HepG2 (cell line): ENCODE measurements around the gene FSD1. TPM values are rescaled to one million over a fixed set of nuclear protein-coding genes. Genes with fewer than 3 reads are reported as not detected.

Source experiments
- ARNT ChIP-seq: fragments of 450-650 bp; IDR thresholded peaks from 2 replicates; pipeline ENCODE4 v1.6.1; 2017
- CBX5 ChIP-seq: sonication (generic); formaldehyde crosslinking; IDR thresholded peaks from 2 replicates; pipeline ENCODE4 v1.4.0; 2020; ENCODE audit warnings: missing genetic modification reagents, borderline replicate concordance
- ELF3 ChIP-seq: IDR thresholded peaks from 2 replicates; pipeline ENCODE4 v1.6.1; 2016; ENCODE audit warnings: missing genetic modification reagents, missing compliant biosample characterization
- JUN ChIP-seq: sonication (generic); formaldehyde crosslinking; IDR thresholded peaks from 2 replicates; pipeline ENCODE4 v1.4.0; 2020; ENCODE audit warnings: mild to moderate bottlenecking, missing genetic modification reagents
- MIER3 ChIP-seq: IDR thresholded peaks from 2 replicates; pipeline ENCODE4 v1.6.1; 2016; ENCODE audit warnings: missing compliant biosample characterization, borderline replicate concordance
- MLX ChIP-seq: IDR thresholded peaks from 2 replicates; pipeline ENCODE4 v1.6.1; 2016
- NFKB2 ChIP-seq: sonication (generic); formaldehyde crosslinking; IDR thresholded peaks from 2 replicates; pipeline ENCODE4 v1.4.0; 2020; ENCODE audit warnings: missing genetic modification reagents, borderline replicate concordance
- SNAI1 ChIP-seq: sonication (generic); formaldehyde crosslinking; IDR thresholded peaks from 2 replicates; pipeline ENCODE4 v1.5.0; 2020; ENCODE audit warnings: mild to moderate bottlenecking, missing genetic modification reagents, borderline replicate concordance
- THYN1 ChIP-seq: sonication (generic); formaldehyde crosslinking; IDR thresholded peaks from 2 replicates; pipeline ENCODE4 v1.8.1; 2023; ENCODE audit warnings: low read depth, mild to moderate bottlenecking, moderate library complexity, missing genetic modification reagents, borderline replicate concordance
- UBTF ChIP-seq: sonication (generic); formaldehyde crosslinking; IDR thresholded peaks from 2 replicates; pipeline ENCODE4 v1.4.0; 2020; ENCODE audit warnings: mild to moderate bottlenecking, missing genetic modification reagents
- ZEB1 ChIP-seq: IDR thresholded peaks from 2 replicates; pipeline ENCODE4 v1.6.1; 2012; ENCODE audit warnings: mild to moderate bottlenecking, low read depth, inconsistent platforms; ENCODE audit not compliant: insufficient replicate concordance
- ZFP90 ChIP-seq: sonication (generic); formaldehyde crosslinking; IDR thresholded peaks from 2 replicates; pipeline ENCODE4 v1.8.0; 2022; ENCODE audit warnings: missing genetic modification reagents, mild to moderate bottlenecking, inconsistent platforms, borderline replicate concordance
- ZNF274 ChIP-seq: sonication (generic); formaldehyde crosslinking; IDR thresholded peaks from 2 replicates; pipeline ENCODE4 v1.5.1; 2020; ENCODE audit warnings: mild to moderate bottlenecking, missing genetic modification reagents
- ZNF761 ChIP-seq: sonication (generic); formaldehyde crosslinking; conservative IDR thresholded peaks from 2 replicates; pipeline ENCODE4 v1.4.0; 2020; ENCODE audit warnings: mild to moderate bottlenecking, missing genetic modification reagents
- ZNF768 ChIP-seq: sonication (generic); formaldehyde crosslinking; IDR thresholded peaks from 2 replicates; pipeline ENCODE4 v1.4.0; 2020; ENCODE audit warnings: missing genetic modification reagents
- polyA plus RNA-seq, 8 experiments: library from polyadenylated mRNA; depleted of rRNA in 3 of 8; stranded (reverse) in 7 of 8; unstranded in 1 of 8; fragments of >200 nt; fragmentation: Illumina TruSeq in 4 of 8; extraction: Trizol in 4 of 8; gene quantifications; 2 replicates each; pipeline versions ENCODE4 v1.2.1 to v1.2.3, GENCODE V29; 2011 to 2016; ENCODE audit warnings: low read depth in 4 of 8, missing spikeins in 1 of 8, mixed read lengths in 1 of 8; ENCODE audit not compliant: insufficient read depth in 1 of 8
- total RNA-seq, 5 experiments: library from RNA; depleted of rRNA; stranded (reverse); fragments of >200 nt; fragmentation: Illumina TruSeq; extraction: Trizol; gene quantifications; 2 replicates each; pipeline ENCODE4 v1.2.3, GENCODE V29; 2016; ENCODE audit warnings: low read depth in 1 of 5
- TF ChIP-seq, protein P1 (sequence below): sonication (generic); formaldehyde crosslinking; IDR thresholded peaks from 2 replicates; pipeline ENCODE4 v1.4.0; 2020; ENCODE audit warnings: missing genetic modification reagents, low read depth, mild to moderate bottlenecking, borderline replicate concordance
- TF ChIP-seq, protein P2 (sequence below): sonication (generic); formaldehyde crosslinking; IDR thresholded peaks from one replicate; pipeline ENCODE4 v1.5.1; 2020; ENCODE audit warnings: mild to moderate bottlenecking, missing genetic modification reagents; ENCODE audit errors: not compliant biosample characterization

The FSD1 gene
- total and polyA plus RNA-seq, 2 of the 13 experiments (the other 11 are each of a cell fraction or from before 2014, with no cell fraction given) = 0.29 to 0.66 TPM

DNA sequence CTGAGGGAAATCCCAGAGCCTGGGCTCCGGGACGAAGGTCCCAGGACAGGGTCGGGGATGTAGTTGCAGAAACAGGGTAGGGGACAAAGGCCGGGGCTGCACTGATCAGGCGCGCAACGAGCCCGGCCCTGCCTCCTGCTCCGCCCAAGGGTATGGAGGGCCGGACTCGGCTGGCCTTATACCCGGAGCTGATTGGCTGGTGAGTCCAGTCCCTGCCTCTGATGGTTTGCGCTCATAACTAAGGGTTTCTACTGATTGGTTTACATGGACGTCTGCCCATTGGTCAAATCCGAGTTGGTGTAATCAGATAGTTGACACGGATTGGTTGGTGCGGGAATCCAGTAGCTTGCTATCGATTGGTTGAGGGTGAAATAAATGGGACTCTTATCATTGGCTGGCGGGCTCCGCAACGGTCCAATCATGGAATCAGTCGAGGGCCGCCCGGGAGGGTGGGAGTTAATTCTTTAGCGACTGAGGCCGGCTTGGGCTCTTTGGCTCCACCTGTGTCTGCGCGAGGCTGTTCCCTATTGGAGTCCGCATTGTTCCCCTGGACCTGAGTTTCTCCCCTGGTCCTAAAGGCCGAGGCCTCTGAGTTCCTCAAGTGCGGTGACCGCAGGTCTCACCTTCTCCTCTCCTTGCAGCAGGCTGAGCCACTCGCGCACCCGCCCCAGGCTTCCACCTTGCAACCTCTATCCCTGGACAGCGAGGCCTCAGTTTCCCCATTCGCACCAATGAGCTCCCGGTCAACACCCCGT, 38.4 kb downstream of the FSD1 start (continued):
- TF ChIP-seq, protein P1, sequence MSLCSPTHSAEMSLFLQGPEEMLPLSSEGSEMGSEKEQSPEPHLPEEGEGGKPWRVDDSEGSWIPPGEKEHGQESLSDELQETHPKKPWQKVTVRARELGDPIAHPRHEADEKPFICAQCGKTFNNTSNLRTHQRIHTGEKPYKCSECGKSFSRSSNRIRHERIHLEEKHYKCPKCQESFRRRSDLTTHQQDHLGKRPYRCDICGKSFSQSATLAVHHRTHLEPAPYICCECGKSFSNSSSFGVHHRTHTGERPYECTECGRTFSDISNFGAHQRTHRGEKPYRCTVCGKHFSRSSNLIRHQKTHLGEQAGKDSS = no peak; the same call in 1 of the 2 replicates
- no peak for TF ChIP-seq THYN1 (CRISPR knock-in tag)
- TF ChIP-seq ZNF768 (CRISPR knock-in tag) = no peak
- peak; percentile 48 for TF ChIP-seq ELF3 (CRISPR knock-in tag)
- peak; percentile 12 for TF ChIP-seq UBTF
- TF ChIP-seq ZNF274 (CRISPR knock-in tag) = no peak; the same call in 1 of the 2 replicates
- TF ChIP-seq, protein P2, sequence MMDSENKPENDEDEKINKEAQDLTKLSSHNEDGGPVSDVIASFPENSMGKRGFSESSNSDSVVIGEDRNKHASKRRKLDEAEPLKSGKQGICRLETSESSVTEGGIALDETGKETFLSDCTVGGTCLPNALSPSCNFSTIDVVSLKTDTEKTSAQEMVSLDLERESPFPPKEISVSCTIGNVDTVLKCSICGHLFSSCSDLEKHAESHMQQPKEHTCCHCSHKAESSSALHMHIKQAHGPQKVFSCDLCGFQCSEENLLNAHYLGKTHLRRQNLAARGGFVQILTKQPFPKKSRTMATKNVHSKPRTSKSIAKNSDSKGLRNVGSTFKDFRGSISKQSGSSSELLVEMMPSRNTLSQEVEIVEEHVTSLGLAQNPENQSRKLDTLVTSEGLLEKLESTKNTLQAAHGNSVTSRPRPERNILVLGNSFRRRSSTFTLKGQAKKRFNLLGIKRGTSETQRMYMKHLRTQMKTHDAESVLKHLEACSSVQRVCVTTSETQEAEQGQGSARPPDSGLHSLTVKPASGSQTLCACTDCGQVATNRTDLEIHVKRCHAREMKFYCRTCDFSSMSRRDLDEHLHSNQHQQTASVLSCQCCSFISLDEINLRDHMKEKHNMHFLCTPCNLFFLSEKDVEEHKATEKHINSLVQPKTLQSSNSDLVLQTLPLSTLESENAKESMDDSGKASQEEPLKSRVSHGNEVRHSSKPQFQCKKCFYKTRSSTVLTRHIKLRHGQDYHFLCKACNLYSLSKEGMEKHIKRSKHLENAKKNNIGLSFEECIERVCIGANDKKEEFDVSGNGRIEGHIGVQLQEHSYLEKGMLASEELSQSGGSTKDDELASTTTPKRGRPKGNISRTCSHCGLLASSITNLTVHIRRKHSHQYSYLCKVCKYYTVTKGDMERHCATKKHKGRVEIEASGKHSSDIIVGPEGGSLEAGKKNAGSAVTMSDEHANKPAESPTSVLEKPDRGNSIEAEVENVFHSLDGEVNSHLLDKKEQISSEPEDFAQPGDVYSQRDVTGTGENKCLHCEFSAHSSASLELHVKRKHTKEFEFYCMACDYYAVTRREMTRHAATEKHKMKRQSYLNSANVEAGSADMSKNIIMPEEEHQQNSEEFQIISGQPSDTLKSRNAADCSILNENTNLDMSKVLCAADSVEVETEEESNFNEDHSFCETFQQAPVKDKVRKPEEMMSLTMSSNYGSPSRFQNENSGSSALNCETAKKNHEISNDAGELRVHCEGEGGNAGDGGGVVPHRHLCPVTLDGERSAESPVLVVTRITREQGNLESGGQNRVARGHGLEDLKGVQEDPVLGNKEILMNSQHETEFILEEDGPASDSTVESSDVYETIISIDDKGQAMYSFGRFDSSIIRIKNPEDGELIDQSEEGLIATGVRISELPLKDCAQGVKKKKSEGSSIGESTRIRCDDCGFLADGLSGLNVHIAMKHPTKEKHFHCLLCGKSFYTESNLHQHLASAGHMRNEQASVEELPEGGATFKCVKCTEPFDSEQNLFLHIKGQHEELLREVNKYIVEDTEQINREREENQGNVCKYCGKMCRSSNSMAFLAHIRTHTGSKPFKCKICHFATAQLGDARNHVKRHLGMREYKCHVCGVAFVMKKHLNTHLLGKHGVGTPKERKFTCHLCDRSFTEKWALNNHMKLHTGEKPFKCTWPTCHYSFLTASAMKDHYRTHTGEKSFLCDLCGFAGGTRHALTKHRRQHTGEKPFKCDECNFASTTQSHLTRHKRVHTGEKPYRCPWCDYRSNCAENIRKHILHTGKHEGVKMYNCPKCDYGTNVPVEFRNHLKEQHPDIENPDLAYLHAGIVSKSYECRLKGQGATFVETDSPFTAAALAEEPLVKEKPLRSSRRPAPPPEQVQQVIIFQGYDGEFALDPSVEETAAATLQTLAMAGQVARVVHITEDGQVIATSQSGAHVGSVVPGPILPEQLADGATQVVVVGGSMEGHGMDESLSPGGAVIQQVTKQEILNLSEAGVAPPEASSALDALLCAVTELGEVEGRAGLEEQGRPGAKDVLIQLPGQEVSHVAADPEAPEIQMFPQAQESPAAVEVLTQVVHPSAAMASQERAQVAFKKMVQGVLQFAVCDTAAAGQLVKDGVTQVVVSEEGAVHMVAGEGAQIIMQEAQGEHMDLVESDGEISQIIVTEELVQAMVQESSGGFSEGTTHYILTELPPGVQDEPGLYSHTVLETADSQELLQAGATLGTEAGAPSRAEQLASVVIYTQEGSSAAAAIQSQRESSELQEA (CRISPR knock-in tag) = no peak
- TF ChIP-seq SNAI1 (CRISPR knock-in tag) = peak; percentile 72; the same call in 1 of the 2 replicates
- no peak for TF ChIP-seq ARNT
- TF ChIP-seq JUN (CRISPR knock-in tag) = no peak
- TF ChIP-seq ZEB1 = no peak
- TF ChIP-seq NFKB2 (CRISPR knock-in tag) = no peak; the same call in 1 of the 2 replicates
- no peak for TF ChIP-seq CBX5 (CRISPR knock-in tag)
- TF ChIP-seq MLX (CRISPR knock-in tag) = peak; percentile 30; the same call in 1 of the 2 replicates
- no peak for TF ChIP-seq MIER3 (CRISPR knock-in tag)
- no peak for TF ChIP-seq ZNF761 (CRISPR knock-in tag)
- TF ChIP-seq ZFP90 = 0 out of 2 replicates have a peak, but pooled peaks have one; percentile 56
